HG03175 (cell line): Measurements from ENCODE around the gene SSBP4.
A peak's percentile ranks its signal among the peaks of the same experiment; 100 is the strongest.

Experiments
- ATAC-seq: cut with Tn5 transposase; IDR thresholded peaks from one replicate; pipeline ENCODE4 v1.9.1; 2021; ENCODE audit warnings: mild to moderate bottlenecking, moderate library complexity; ENCODE audit not compliant: unreplicated experiment

The SSBP4 gene

GRCh38 chr19:18441804-18442788, 22.9 kb downstream of the SSBP4 start:
- ATAC-seq = no peak

- ATAC-seq = no peak
Measured at GRCh38 chr19:18442941-18443340, 23.7 kb downstream of the SSBP4 start.

GRCh38 chr19:18443406-18443805, 24.2 kb downstream of the SSBP4 start:
- no peak for ATAC-seq

DNA sequence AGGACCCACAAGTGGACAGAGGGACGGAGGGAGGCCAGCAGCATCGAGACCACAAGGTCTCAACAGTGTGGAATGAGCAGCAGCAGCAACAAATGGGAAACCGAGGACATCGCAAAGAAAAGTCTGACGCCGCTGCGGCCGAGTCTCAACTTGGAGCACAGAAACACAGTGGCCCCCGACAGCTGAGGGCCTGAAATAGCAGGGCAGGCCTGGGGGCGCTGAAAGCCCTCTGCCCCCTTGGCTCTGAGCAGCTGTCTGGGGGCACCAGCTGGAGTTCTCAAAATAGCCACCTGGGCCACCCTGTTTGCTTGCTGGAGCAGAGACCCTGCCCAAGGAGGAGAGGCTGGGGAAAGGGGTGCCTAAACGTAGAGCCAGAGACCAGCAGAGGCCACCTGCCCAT, 24.6 kb downstream of the SSBP4 start:
- no peak for ATAC-seq

DNA sequence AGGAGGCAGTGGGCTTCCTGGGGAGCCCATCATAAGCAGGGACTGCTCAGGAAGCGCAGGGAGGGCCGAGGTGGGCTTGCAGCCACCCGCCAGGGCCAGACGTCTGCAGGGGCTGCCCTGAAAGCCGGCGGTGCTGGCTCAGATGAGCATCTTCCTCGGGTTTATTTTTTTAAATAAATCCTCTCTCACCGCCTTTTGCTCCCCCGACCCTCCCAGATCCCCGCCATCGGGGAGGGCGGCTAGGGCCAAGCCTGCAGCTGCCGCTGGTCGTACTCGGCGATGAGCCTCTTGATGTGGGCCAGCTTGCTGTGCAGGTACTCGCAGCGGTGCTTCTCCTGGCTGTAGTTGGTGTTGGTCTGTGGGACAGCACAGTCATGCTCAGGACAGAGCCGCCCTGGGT, 25.3 kb downstream of the SSBP4 start:
- ATAC-seq = no peak

- ATAC-seq = no peak
Measured at GRCh38 chr19:18445262-18445948, 26.2 kb downstream of the SSBP4 start.

- ATAC-seq = no peak
Measured at GRCh38 chr19:18446145-18446810, 27.1 kb downstream of the SSBP4 start.

DNA sequence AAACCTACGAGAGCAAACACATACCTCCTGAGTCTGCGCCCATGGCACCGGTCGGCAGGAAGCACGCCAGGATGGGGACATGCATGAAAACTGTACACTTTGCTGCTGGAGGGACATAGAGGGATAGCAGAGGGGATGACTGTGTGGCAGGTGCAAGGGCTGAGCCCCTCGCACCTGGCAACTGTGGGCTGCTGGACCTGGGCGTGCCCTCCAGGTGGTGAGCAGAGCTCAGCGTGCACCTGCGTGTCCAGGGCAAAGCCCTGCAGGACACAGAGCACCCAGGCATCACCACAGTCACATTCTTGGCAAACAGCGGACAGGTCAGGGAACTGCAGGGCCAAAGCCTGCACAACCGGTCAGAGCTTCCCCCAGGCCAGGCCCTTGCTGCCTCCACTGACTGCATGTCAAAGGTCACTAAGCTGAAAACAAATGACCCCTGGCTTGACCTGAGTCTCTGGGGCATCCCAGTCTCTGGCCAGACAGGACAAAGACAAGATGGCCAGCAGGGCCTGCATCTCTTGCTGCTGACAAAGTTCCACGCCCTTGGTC, 27.7 kb downstream of the SSBP4 start:
- no peak for ATAC-seq

GRCh38 chr19:18449552-18449951, 30.4 kb downstream of the SSBP4 start:
- ATAC-seq = no peak

DNA sequence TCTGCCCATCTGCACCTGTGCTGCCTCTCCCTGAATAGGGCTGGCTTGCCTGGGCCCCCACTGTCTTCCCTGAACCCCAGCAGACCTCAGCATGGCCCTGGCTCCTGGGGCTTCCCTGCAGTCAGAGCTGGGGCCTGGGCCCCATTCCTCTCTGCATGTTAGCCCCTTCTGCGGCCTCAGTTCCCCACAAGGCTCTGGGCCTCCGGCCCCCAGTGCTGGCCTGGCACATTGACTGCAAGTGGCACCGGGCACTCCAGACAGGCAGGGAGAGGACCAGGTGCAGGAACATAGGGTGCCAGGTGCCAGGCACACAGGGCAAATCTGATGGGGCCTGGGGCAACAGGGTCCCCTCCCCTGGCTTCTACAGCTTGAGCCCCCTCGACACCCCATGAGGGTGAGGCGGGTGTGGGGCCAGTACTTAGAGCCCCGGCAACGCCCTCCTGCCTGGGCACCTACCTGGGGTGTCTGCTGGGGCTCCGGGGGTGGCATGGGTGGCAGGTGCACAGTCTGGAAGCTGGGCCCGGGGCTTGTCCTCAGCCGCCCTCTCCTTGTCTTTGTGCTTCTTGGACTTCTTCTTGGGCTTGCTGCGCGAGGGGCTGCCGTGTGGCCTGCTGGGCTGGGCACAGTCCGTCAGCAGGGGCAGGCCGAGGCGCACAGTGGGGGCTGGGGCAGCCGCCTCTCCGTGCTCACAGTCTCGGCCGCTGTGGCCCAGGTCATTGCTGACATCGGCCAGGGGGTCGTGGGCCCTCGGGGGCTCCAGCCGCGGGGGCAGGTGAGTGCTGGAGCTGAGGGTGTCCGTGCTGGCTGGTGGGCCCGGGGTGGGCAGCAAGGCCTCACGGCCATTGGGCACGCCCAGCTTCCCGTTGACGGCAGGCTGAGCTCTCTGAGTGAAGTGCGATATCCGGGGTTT, 31.1 kb downstream of the SSBP4 start:
- no peak for ATAC-seq

- peak; percentile 49 for ATAC-seq
Measured at GRCh38 chr19:18450931-18451836, 32.0 kb downstream of the SSBP4 start.

DNA sequence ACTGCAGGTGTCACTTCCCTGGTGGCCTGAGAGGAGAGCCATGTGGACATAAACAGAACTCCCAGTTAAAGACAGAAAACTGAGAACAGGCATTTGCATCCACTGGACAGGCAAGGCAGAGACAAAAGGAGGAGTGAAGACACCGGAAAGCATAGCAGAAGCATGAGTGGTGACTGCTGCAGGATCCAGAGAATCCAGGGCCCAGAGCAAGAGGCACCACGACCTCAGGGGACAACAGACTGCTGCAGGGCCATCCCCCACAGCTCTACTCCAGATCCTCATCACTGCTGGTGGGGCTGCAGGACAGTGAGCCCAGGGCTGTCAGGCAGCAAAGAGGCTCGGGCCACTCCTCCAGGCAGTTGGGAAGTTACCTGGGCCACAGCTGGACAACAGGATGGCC, 33.2 kb downstream of the SSBP4 start:
- no peak for ATAC-seq

- ATAC-seq = no peak
Measured at GRCh38 chr19:18453269-18454024, 34.2 kb downstream of the SSBP4 start.

GRCh38 chr19:18456279-18456678, 37.1 kb downstream of the SSBP4 start:
- ATAC-seq = no peak

DNA sequence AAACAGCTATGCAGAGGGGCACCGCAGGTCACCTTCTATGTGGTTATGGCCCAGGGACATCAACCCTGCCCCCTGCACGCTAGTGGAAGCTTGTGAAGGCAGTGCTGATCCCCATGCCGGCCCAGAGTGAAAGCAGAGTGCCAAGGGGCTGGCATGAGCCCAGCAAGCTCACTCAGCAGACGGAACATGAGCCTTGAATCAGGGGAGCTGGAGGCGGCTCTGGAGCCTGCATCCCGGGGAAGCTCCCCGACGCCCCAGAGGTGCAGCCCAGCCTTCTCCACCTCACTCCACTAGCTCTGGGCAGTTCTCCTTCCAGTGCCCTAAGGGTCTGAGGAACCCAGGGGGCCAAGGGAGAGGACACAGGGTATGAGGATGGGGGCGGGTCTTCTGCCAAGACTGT, 37.8 kb downstream of the SSBP4 start:
- no peak for ATAC-seq

DNA sequence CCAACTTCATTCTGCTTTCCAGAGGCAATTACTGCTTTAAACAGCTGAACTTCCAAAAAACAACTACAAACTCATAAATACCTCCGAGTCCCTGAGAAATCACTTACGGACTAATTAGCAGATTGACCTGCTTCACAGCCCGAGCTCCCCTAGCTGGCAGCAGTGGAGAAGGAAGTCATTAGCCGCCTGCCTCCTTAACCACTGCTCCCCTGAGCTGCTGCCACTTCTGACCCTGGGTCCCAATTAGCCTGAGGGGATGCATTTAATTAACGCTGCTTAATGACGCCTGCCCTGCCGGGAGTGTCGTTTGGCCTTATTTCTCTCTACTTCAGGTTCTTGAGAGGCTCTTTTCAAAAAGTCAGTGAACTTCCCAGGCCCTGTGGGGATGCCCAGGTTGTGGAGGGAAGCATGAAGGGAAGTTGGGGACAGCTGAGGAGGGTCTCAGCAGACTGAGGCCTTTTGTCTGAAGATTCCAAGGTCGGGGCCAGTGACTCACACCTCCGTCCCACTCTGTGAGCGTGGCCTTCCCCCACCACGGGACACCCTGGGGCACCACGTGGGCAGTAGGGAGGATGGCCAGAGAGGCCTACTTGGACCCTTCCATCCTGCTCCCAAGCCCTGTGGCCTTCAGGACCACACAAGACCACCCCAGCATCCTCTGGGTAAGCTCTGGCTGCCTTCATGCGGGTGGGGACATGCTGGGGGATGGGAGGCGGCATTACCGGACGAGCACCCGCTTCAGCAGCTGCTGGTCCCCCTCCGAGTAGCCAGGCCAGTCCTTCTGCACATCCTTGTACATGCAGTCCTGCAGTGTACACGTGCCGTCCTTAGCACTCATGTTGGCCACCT, 38.5 kb downstream of the SSBP4 start:
- no peak for ATAC-seq

GRCh38 chr19:18460900-18461299, 41.7 kb downstream of the SSBP4 start:
- no peak for ATAC-seq

DNA sequence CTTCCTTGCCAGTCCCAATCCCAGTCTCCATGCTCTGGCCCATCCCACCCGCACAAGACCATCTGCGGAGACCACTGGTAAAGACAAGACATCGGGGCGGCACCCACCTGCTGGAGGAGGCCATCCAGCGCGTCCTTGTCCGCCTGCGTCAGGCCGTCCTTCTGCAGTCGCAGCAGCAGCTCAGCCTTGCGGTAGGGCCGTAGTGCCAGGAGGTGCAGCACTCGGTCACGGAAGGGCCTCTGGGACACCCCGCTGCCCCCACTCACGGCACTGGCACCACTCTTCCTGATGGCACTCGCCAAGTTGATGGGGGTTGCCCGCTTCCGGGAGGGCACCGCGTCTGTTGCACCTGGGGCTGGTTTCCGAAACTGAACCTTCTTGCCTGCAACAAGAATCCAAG, 42.3 kb downstream of the SSBP4 start:
- no peak for ATAC-seq
